GM08714 (cell line): Measurements from ENCODE around the gene KDM4E.
"Not testable (repeated sequence)": the region's sequence is repeated elsewhere in the genome, so short reads cannot be mapped to it uniquely, and the experiment has no call there.

Experiments used
- H3K4me3 ChIP-seq: fragments of 200-500 bp; sonication (Bioruptor generic); 2 replicates; pipeline ENCODE4 v1.5.1; 2014; ENCODE audit warnings: mild to moderate bottlenecking, low read length, inconsistent platforms
- ZNF274 ChIP-seq: IDR thresholded peaks from 2 replicates; pipeline ENCODE4 v1.6.1; 2012; ENCODE audit warnings: mild to moderate bottlenecking, low read depth, low read length

Gene KDM4E

GRCh38 chr11:95024958-95025357, at the start of gene KDM4E:
Gene KDM4E (plus strand): TSS chr11:95025258. CDS start chr11:95025558, 300 bp downstream.
- H3K4me3 ChIP-seq = no peak within 1 kb of the TSS
- TF ChIP-seq ZNF274 = no peak

GRCh38 chr11:94975599-94975998, 49.5 kb upstream of the KDM4E start:
- H3K4me3 ChIP-seq = no peak overlapping the region
- TF ChIP-seq ZNF274 = no peak

- no peak overlapping the region for H3K4me3 ChIP-seq
- no peak for TF ChIP-seq ZNF274
Observed at GRCh38 chr11:94987378-94987777, 37.7 kb upstream of the KDM4E start.

DNA sequence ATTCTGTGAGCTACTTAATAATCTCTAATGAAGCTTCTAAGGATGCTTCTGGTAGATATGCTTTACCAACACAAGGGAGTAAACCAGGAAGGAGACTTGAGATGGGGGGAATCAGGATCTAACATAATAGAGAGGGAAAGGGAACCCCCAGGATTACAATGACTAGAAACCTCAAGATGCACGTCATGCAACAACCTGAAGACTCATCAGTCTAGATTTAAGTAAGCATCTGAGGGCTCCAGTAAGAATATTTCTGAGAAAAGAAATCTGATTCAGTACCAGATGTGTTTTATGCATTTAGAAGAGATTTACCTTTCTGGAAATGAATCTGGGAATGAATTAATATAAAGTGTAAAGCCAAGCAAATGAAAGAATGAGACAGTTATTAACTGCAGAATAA, 36.3 kb upstream of the KDM4E start:
- TF ChIP-seq ZNF274 = no peak
- no peak overlapping the region for H3K4me3 ChIP-seq

GRCh38 chr11:94993400-94993943, 31.6 kb upstream of the KDM4E start:
- H3K4me3 ChIP-seq = no peak overlapping the region
- TF ChIP-seq ZNF274 = no peak

DNA sequence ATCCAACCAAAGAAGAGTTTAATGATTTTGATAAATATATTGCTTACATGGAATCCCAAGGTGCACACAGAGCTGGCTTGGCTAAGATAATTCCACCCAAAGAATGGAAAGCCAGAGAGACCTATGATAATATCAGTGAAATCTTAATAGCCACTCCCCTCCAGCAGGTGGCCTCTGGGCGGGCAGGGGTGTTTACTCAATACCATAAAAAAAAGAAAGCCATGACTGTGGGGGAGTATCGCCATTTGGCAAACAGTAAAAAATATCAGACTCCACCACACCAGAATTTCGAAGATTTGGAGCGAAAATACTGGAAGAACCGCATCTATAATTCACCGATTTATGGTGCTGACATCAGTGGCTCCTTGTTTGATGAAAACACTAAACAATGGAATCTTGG, 27.6 kb upstream of the KDM4E start:
- no peak overlapping the region for H3K4me3 ChIP-seq
- no peak for TF ChIP-seq ZNF274

GRCh38 chr11:94998285-94998684, 26.8 kb upstream of the KDM4E start:
- no peak overlapping the region for H3K4me3 ChIP-seq
- no peak for TF ChIP-seq ZNF274

GRCh38 chr11:95003716-95004115, 21.3 kb upstream of the KDM4E start:
- H3K4me3 ChIP-seq = no peak overlapping the region
- TF ChIP-seq ZNF274 = no peak

- no peak for TF ChIP-seq ZNF274
- no peak overlapping the region for H3K4me3 ChIP-seq
Observed at GRCh38 chr11:95005642-95006041, 19.4 kb upstream of the KDM4E start.

DNA sequence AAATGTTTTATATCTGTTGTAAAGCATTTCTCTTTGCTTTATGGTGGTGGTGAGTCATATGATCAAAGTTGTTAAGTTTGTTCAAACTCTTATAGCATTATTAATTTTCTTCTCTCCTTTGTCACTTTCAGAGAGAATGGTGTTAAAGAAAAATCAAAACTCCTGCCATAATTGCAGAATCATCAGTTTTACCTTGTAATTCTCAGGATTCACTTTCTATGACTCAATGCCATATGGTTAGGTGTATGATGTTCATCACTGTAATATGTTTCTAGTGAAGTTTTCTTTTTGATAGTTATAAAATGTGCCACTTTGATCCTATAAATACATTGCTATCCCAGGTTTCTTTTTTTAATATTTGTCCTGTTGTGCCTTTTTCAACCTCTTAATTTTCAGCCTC, 13.7 kb upstream of the KDM4E start:
- TF ChIP-seq ZNF274 = no peak
- no peak overlapping the region for H3K4me3 ChIP-seq

- TF ChIP-seq ZNF274 = no peak
- no peak overlapping the region for H3K4me3 ChIP-seq
Observed at GRCh38 chr11:95014184-95014821, 10.8 kb upstream of the KDM4E start.

- TF ChIP-seq ZNF274 = no peak
- no peak overlapping the region for H3K4me3 ChIP-seq
Observed at GRCh38 chr11:95016139-95016538, 8.9 kb upstream of the KDM4E start.

GRCh38 chr11:95021468-95021867, 3.6 kb upstream of the KDM4E start:
- H3K4me3 ChIP-seq = not testable (repeated sequence)

GRCh38 chr11:95025594-95025993, 536 bp downstream of the KDM4E start:
- not testable (repeated sequence) for H3K4me3 ChIP-seq

GRCh38 chr11:95028357-95028756, 3.3 kb downstream of the KDM4E start:
- TF ChIP-seq ZNF274 = no peak
- H3K4me3 ChIP-seq = no peak overlapping the region

- H3K4me3 ChIP-seq = no peak overlapping the region
- TF ChIP-seq ZNF274 = no peak
Observed at GRCh38 chr11:95033051-95033450, 8.0 kb downstream of the KDM4E start.
